Mesenchymal stem cell (in vitro differentiated cells and primary cell): ENCODE results near the gene SYNE2.

Experiments
- DNase-seq: peaks from one replicate; pipeline ENCODE4 v3.0.0-alpha.2; 2013
- H2AFZ ChIP-seq: one replicate; pipeline ENCODE4 v1.6.1; 2013; ENCODE audit warnings: low read depth, mild to moderate bottlenecking, control low read depth, inconsistent platforms, low read length, moderate library complexity
- H2AK5ac ChIP-seq: 2 replicates; pipeline ENCODE4 v1.6.1; 2013; ENCODE audit warnings: low read length, moderate library complexity, mild to moderate bottlenecking, inconsistent platforms; ENCODE audit not compliant: severe bottlenecking
- H2BK120ac ChIP-seq: one replicate; pipeline ENCODE4 v1.6.1; 2013; ENCODE audit warnings: low read depth, mild to moderate bottlenecking, inconsistent platforms, low read length, moderate library complexity
- H2BK12ac ChIP-seq, 2 experiments: one replicate each; pipeline ENCODE4 v1.6.1; 2013; ENCODE audit warnings: inconsistent platforms in 2 of 2, low read length in 2 of 2, mild to moderate bottlenecking in 2 of 2, moderate library complexity in 2 of 2, control low read depth in 1 of 2
- H2BK15ac ChIP-seq: one replicate; pipeline ENCODE4 v1.6.1; 2013; ENCODE audit warnings: mild to moderate bottlenecking, low read depth, inconsistent platforms; ENCODE audit not compliant: poor library complexity, severe bottlenecking
- H2BK5ac ChIP-seq: 2 replicates; pipeline ENCODE4 v1.6.1; 2013; ENCODE audit warnings: low read depth, mild to moderate bottlenecking, low read length, control low read depth, inconsistent platforms; ENCODE audit not compliant: poor library complexity, severe bottlenecking
- H3K14ac ChIP-seq, 2 experiments: one replicate each; pipeline ENCODE4 v1.6.1; 2013; ENCODE audit warnings: inconsistent platforms in 2 of 2, low read length in 2 of 2, control low read depth in 1 of 2, mild to moderate bottlenecking in 1 of 2, moderate library complexity in 1 of 2
- H3K18ac ChIP-seq, 2 experiments: one replicate each; pipeline ENCODE4 v1.6.1; 2013; ENCODE audit warnings: inconsistent platforms in 2 of 2, low read length in 2 of 2, control low read depth in 1 of 2, low read depth in 1 of 2, mild to moderate bottlenecking in 1 of 2
- H3K23ac ChIP-seq, 2 experiments: one replicate each; pipeline ENCODE4 v1.6.1; 2013; ENCODE audit warnings: inconsistent platforms in 2 of 2, low read length in 2 of 2, mild to moderate bottlenecking in 2 of 2, moderate library complexity in 2 of 2, control low read depth in 1 of 2
- H3K27ac ChIP-seq: 2 replicates; pipeline ENCODE4 v1.5.1; 2013; ENCODE audit warnings: mild to moderate bottlenecking, moderate library complexity, low read length, control low read depth, inconsistent platforms; ENCODE audit not compliant: poor library complexity, severe bottlenecking
- H3K27me3 ChIP-seq, 2 experiments: 2 replicates each; pipeline versions ENCODE4 v1.6.1 to v1.7.0; 2013; ENCODE audit warnings: low read length in 2 of 2, mild to moderate bottlenecking in 2 of 2, moderate library complexity in 2 of 2, control low read depth in 1 of 2, inconsistent platforms in 1 of 2; ENCODE audit not compliant: control insufficient read depth in 1 of 2, insufficient read depth in 1 of 2
- H3K36me3 ChIP-seq, 2 experiments: 2 replicates each; pipeline versions ENCODE4 v1.6.1 to v1.7.0; 2013; ENCODE audit warnings: low read length in 2 of 2, control low read depth in 1 of 2, inconsistent platforms in 1 of 2, low read depth in 1 of 2, mild to moderate bottlenecking in 1 of 2; ENCODE audit not compliant: insufficient read depth in 2 of 2, control insufficient read depth in 1 of 2
- H3K4ac ChIP-seq, 2 experiments: one replicate each; pipeline ENCODE4 v1.6.1; 2013; ENCODE audit warnings: inconsistent platforms in 2 of 2, low read length in 2 of 2, mild to moderate bottlenecking in 2 of 2, moderate library complexity in 2 of 2, control low read depth in 1 of 2, low read depth in 1 of 2
- H3K4me1 ChIP-seq: 2 replicates; pipeline ENCODE4 v1.6.1; 2013; ENCODE audit warnings: low read depth, low read length, control low read depth; ENCODE audit not compliant: control insufficient read depth, insufficient read depth
- H3K4me2 ChIP-seq: 2 replicates; pipeline ENCODE4 v1.6.1; 2013; ENCODE audit warnings: low read length, mild to moderate bottlenecking, inconsistent platforms; ENCODE audit not compliant: poor library complexity, severe bottlenecking
- H3K4me3 ChIP-seq, 2 experiments: 2 replicates each; pipeline versions ENCODE4 v1.5.1 to v1.7.0; 2013; ENCODE audit warnings: low read length in 2 of 2, mild to moderate bottlenecking in 2 of 2, control low read depth in 1 of 2, low read depth in 1 of 2; ENCODE audit not compliant: insufficient read depth in 1 of 2
- H3K79me1 ChIP-seq: replicated peaks from 2 replicates; pipeline ENCODE4 v1.6.1; 2013; ENCODE audit warnings: mild to moderate bottlenecking, control low read depth, low read length, inconsistent platforms; ENCODE audit not compliant: poor library complexity, severe bottlenecking
- H3K9ac ChIP-seq: 2 replicates; pipeline ENCODE4 v1.7.0; 2013; ENCODE audit warnings: mild to moderate bottlenecking, low read length, moderate library complexity
- H3K9me3 ChIP-seq: 2 replicates; pipeline ENCODE4 v1.7.0; 2013; ENCODE audit warnings: mild to moderate bottlenecking, low read length; ENCODE audit not compliant: control insufficient read depth
- H4K8ac ChIP-seq: one replicate; pipeline ENCODE4 v1.6.1; 2013; ENCODE audit warnings: inconsistent platforms, mild to moderate bottlenecking, low read length, moderate library complexity
- H4K91ac ChIP-seq: one replicate; pipeline ENCODE4 v1.6.1; 2013; ENCODE audit warnings: mild to moderate bottlenecking, low read length, inconsistent platforms
- WGBS: methylation state at CpG from one replicate; pipeline ENCODE4 v1.1.7; 2013; ENCODE audit warnings: mixed read lengths; 5-methylcytosine and 5-hydroxymethylcytosine counted together

SYNE2 gene

GRCh38 chr14:64074961-64075612, 222.3 kb downstream of the SYNE2 start:
- no peak overlapping the region for H3K4me3 ChIP-seq
- H3K9me3 ChIP-seq: no peaks in the 10 kb centered on the region
- no peak overlapping the region for H2BK120ac ChIP-seq
- no CpG with 5 or more reads among the region's 2 CpGs for WGBS
- no peak overlapping the region for H3K9ac ChIP-seq
- no peak overlapping the region for H2BK15ac ChIP-seq
- H3K27ac ChIP-seq: peak overlapping the region; percentile 53
- peak; percentile 68 for DNase-seq
- H3K4me2 ChIP-seq: no peak overlapping the region
- H3K4ac ChIP-seq: no peak overlapping the region
- H3K18ac ChIP-seq: no peak overlapping the region
- H2AK5ac ChIP-seq: no peak overlapping the region
- peaks cover 4% of the 10 kb centered on the region for H3K79me1 ChIP-seq
- H3K4me1 ChIP-seq: peaks cover 1% of the 10 kb centered on the region
- no peak overlapping the region for H3K14ac ChIP-seq
- no peak overlapping the region for H3K23ac ChIP-seq
- H2BK5ac ChIP-seq: no peak overlapping the region
- H2BK12ac ChIP-seq: no peak overlapping the region
- H3K36me3 ChIP-seq: peaks cover 0 to 10% of the 10 kb centered on the region in 2 experiments
- H3K27me3 ChIP-seq: no peaks in the 10 kb centered on the region
- no peak overlapping the region for H4K91ac ChIP-seq
- H2AFZ ChIP-seq: no peak overlapping the region
- H4K8ac ChIP-seq: no peak overlapping the region

DNA sequence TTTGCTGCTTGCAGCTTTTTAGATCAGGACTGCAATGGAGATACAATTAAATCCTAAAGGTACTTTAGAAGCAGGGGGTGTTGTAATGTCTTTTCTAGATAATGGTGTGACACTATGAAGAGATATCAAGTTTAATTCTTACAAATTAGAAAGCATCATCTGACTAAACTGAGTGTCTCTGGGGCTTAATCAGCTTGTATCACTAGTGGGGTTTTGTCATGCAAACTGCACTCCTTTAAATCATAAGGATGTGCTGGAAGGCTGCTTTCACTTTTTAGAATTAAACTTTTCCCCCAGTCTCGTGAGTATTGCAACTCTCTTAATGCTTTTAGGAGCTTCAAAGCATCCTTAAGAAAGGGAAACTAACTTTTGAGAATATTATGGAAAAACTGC, 222.8 kb downstream of the SYNE2 start:
- Histone ChIP-seq H2BK5ac (no peak overlapping the region), H2BK120ac (no peak overlapping the region), H2BK15ac (no peak overlapping the region), H3K4me2 (no peak overlapping the region), H3K27me3 (no peaks in the 10 kb centered on the region), H4K91ac (no peak overlapping the region), H3K9ac (no peak overlapping the region), H2AFZ (no peak overlapping the region), H3K79me1 (peaks cover 4% of the 10 kb centered on the region), H3K4me3 (no peak overlapping the region), H3K4me1 (peaks cover 1% of the 10 kb centered on the region), H3K36me3 (peaks cover 0 to 10% of the 10 kb centered on the region in 2 experiments), H2BK12ac (no peak overlapping the region), H3K27ac (no peak overlapping the region), H3K9me3 (no peaks in the 10 kb centered on the region), H3K18ac (no peak overlapping the region), H3K14ac (no peak overlapping the region), H4K8ac (no peak overlapping the region), H3K4ac (no peak overlapping the region), H2AK5ac (no peak overlapping the region), H3K23ac (no peak overlapping the region)
- WGBS: 88% methylated on average over 1 of the region's 1 CpG
- DNase-seq: peak; percentile 29

DNA sequence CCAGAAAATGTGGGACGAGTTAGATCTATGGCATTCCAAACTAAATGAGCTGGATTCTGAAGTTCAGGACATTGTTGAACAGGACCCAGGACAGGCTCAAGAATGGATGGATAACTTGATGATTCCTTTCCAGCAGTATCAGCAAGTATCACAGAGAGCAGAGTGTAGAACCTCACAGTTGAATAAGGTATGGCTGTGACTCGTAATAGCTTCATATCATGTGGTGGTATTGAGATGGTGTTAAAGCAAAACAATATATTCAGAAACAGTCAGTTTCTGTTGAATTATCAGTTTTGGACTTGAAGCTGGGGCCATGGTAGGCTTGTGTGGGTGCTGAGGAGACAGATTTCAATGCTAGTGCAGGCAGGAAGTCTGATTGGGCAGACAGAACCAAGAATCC, 227.6 kb downstream of the SYNE2 start:
- Histone ChIP-seq H3K18ac (no peak overlapping the region), H3K4ac (no peak overlapping the region), H3K9ac (no peak overlapping the region), H3K4me1 (peaks cover 2% of the 10 kb centered on the region), H3K79me1 (peaks cover 2% of the 10 kb centered on the region), H3K36me3 (peaks cover 0 to 4% of the 10 kb centered on the region in 2 experiments), H3K14ac (no peak overlapping the region), H3K27me3 (no peaks in the 10 kb centered on the region), H2AK5ac (no peak overlapping the region), H2BK15ac (no peak overlapping the region), H3K4me2 (no peak overlapping the region), H2AFZ (no peak overlapping the region), H2BK5ac (no peak overlapping the region), H3K4me3 (no peak overlapping the region), H2BK120ac (no peak overlapping the region), H3K27ac (no peak overlapping the region), H3K9me3 (no peaks in the 10 kb centered on the region), H2BK12ac (no peak overlapping the region), H4K8ac (no peak overlapping the region), H4K91ac (no peak overlapping the region), H3K23ac (no peak overlapping the region)
- WGBS: 52% methylated on average over 2 of the region's 2 CpGs
- DNase-seq: peak; percentile 14

DNA sequence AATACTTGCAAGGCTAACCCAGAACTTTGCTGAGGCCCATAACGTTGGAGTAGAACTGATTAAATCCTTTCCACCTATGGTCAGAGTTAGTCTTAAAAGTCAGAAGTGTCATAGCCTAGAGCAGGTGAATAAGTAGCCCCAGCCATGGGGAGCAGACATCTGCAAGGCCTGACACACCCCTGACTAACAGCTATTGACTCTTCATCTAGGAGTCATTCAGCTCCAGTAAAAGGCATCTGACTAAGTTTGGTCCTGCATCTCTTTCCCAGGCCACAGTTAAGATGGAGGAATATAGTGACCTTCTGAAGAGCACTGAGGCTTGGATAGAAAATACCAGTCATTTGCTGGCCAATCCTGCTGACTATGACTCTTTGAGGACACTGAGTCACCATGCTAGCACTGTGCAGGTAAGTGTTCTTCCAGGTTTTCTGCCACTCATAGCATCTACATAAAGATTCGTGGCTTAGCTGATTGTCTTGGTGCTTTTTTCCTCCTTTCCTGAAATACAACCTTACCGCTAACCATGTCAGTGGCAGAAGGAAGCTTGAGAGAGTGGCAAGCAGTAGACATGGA, 228.5 kb downstream of the SYNE2 start:
- Histone ChIP-seq H3K9ac (no peak overlapping the region), H2BK5ac (no peak overlapping the region), H2BK12ac (peak overlapping the region in 1 of 2 experiments; percentile 6), H2AK5ac (peak overlapping the region; percentile 39), H3K9me3 (no peaks in the 10 kb centered on the region), H3K27me3 (no peaks in the 10 kb centered on the region), H3K23ac (no peak overlapping the region), H2BK120ac (no peak overlapping the region), H3K27ac (no peak overlapping the region), H3K79me1 (peaks cover 2% of the 10 kb centered on the region), H4K8ac (no peak overlapping the region), H4K91ac (no peak overlapping the region), H3K4me1 (peaks cover 2% of the 10 kb centered on the region), H3K4me2 (no peak overlapping the region), H3K4ac (no peak overlapping the region), H2BK15ac (no peak overlapping the region), H3K18ac (no peak overlapping the region), H2AFZ (no peak overlapping the region), H3K14ac (no peak overlapping the region), H3K4me3 (no peak overlapping the region), H3K36me3 (peaks cover 0 to 4% of the 10 kb centered on the region in 2 experiments)
- no peak for DNase-seq
- WGBS: 100% methylated on average over 1 of the region's 3 CpGs
